GM04504 (cell line): ENCODE results near the gene ANKDD1A.

Experiments
- DNase-seq: peaks from one replicate; pipeline ENCODE4 v3.0.0-alpha.2; 2012; ENCODE audit warnings: low read depth

The ANKDD1A gene

DNA sequence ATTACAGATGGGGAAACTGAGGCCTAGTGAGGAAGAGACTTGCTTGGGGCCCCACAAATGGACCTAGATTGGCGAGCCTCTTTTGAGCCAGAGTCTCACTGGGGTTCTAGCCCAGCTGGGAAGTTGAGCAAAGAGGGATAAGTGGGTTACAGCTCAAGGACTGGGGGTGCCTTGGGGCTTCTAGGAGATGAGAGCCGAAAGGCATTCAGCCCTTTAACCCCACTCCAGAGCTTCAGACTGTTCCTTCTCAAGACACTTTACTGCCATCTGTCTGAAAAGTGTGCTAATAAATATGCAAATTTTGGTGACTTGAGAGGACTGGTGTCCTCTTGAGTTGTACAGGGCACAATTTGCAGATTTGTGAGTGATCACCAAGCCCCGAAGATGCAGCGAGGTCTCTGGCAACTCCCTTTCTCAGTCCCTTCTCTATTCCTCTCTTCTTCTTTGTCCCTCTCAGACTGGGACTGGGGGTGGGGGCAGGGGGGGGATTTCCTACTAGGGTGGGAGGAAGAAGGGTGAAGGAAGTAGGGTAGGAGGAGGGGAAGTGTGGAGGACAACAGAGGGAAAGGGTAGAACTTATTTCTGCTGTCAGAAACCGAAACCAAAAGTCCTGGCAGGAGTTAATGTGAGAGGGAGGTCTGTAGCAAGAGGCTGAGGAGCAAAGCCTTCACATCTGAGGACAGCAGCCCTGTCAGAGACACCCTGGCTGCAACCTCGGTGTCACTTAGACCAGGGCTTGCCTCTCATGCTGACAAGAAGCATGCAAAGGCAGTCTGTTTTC is 16.2 kb upstream of the ANKDD1A start:
- DNase-seq: no peak

- DNase-seq: no peak
Measured at GRCh38 chr15:64896371-64897069, 15.2 kb upstream of the ANKDD1A start.

DNA sequence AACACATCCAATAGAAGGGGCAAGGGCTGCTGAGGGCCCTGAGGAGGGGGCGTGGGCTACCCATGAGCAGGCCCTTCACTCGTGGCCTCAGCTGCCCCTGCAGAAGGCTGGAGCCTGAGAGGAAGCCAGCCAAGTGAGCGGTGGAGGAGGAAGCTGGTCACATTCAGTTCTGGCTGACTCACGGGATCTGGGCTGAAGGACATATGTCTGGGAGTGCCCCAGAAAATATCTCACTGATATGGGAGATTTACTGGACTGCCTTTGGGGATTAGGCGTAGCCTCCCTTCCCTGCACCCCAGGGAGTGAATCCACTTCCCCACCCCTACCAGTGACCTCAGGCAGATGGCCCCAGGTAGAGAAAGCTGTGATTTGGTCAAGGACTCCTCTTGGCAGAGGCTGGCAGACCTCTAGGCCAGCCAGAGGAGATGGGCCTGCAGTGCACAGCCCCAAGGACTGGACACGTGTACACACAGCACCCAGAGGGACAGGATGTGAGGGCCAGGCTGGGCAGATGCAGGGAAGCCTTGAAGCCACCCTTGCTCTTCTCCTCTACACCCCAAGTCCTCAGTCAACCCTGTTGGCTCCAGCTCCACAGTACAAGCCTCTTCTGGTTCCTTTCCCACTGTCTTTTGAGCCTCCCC is 14.2 kb upstream of the ANKDD1A start:
- DNase-seq: peak; percentile 58

DNA sequence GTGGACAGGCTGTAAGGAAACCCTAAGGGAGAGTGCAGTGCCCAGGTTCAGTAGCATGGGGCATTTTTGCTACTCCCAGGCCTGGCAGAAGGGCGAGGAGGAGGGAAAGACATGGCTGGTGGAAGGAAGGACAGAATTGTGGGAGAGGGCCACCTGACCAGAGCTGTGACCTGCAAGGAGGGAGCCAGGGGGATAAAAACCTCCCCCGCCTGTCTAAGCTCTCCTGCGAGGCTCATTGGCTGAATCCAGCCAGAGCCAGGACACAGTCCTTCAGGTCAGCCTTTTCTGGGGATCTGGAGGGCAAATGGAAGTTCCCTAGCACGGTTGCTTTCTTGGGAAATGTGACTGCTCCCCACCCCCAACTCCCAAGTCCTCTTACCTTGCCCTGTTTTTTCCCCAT is 13.3 kb upstream of the ANKDD1A start:
- no peak for DNase-seq

DNA sequence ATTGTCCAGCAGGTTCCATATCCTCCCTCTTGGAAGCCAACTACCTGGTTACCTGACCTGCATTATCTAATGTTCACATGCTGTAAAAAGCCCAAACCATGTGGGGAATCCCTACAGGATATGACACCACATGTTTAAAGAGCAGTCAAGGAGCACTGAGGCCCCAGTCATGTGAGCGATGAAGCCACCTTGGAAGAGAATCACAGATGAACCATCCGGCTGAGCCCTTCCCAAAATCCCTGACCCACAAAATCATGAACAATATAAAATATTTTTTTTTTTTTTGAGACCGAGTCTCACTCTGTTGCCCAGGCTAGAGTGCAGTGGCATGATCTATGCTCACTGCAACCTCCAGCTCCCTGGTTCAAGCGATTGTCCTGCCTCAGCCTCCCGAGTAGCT is 10.6 kb upstream of the ANKDD1A start:
- DNase-seq: no peak

GRCh38 chr15:64901914-64902313 is 9.8 kb upstream of the ANKDD1A start:
- no peak for DNase-seq

DNA sequence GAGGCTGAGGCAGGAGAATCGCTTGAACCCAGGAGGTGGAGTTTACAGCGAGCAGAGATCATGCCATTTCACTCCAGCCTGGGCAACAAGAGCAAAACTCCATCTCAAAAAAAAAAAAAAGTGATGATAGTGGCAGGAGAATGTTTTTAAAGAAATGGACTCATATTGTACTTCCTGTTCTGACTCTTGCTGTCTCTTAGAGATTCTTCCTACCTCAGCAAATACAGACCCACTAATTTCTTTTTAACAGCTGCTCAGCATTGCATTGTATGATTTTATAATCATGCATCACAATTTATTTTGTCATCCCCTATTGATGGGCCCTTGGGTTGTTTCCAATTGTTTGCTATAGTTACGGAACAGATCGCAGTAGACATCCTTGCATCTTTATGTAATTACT is 8.8 kb upstream of the ANKDD1A start:
- no peak for DNase-seq

DNA sequence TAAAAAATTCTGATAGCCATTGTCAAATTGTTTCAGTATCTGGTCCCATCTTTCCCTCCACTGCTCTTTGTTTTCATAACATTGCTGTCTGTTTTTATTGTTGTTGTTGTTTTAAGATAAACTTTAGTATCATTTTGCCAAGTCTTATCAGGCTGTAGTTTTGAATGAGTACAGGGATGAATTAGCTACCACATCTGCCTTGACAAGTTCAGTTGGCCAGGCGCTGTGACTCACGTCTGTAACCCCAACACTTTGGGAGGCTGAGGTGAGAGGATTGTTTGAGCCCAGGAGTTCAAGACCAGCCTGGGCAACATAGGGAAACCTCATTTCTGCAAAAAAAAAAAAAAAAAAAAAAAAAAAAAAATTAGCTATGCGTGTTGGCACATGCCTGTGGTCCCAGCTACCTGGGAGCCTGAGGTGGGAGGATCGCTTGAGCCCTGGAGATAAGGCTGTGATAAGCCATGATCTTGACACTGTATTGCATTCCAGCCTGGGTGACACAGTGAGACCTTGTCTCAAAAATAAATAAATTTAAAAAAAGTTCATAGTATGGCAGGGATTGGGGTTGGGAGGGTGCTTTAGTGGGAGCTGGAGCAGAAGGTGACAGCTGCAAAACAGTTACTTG is 8.3 kb upstream of the ANKDD1A start:
- DNase-seq: no peak

DNA sequence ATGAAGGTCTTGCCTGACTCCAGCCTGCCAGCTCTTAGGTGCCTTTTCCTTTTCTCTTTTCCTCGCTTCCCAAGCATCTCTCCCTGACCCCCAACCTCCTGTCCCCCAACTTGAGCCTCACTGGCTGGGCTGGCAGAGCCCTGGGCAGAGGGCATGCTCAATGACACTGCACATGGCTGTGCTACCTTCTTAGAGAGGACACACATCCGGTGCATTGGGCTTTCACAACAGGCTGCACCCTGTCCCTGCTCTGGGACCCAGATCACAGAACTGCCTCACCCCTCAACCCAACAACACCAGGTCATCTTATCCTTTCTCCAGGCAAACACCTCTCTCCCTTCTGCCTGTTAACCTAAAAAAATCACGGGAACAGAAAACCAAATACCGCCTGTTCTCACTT is 7.5 kb upstream of the ANKDD1A start:
- no peak for DNase-seq

DNA sequence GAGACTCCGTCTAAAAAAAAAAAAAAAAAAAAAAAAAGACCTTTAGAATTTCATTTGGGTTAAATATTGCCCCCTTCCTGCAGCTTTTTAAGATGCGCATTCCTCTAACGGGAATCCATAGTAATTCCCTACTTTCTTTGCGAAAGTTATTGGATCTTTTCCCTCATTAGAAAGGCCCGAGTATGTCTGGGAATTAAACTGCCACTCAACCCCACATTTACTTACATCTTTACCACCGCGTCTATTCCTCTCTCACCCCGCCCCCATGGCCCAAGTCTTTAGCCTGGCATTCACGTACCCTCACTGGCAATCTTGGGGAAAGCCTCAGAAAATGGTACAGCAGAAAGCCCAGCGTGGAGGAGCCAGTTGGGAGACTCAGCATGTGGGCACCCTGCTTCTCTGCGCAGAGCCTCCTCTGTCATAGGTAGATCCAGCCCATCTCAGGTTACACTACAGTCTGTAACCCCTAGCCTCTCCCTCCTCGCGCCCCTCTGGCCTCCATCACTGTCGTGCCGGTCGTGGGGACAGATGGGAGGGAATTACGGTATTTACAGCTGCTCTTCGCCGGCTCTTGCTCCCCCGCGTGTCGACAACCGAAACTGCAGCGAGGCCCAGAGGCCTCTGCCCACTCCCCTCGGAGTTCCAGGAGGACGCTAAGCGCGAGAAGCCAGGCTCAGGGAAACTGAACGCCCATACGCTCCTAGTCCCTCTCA is 6.4 kb upstream of the ANKDD1A start:
- DNase-seq: peak; percentile 48

- no peak for DNase-seq
Measured at GRCh38 chr15:64905941-64906340, 5.8 kb upstream of the ANKDD1A start.

- no peak for DNase-seq
Measured at GRCh38 chr15:64906402-64906801, 5.3 kb upstream of the ANKDD1A start.

GRCh38 chr15:64907991-64908390 is 3.7 kb upstream of the ANKDD1A start:
- no peak for DNase-seq

DNA sequence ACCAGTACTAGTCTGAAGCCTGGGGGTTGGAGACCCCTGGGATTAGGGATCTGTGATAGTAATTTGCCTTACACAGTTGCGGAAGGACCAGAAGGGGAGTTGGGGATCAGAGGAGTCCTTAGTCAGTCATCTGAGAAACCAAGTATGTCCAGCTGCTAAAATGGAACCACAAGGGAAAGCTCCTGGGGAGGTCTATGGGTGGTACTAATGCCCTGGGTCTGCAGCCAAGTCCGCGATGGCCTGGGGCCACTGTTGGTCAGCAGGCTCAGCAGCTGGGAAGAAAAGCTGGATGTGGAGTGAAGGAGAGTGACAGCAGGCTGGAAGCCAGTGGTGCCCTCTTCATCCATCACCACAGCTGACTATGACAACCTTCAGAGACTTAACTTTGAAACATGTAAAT is 2.2 kb upstream of the ANKDD1A start:
- DNase-seq: no peak

DNA sequence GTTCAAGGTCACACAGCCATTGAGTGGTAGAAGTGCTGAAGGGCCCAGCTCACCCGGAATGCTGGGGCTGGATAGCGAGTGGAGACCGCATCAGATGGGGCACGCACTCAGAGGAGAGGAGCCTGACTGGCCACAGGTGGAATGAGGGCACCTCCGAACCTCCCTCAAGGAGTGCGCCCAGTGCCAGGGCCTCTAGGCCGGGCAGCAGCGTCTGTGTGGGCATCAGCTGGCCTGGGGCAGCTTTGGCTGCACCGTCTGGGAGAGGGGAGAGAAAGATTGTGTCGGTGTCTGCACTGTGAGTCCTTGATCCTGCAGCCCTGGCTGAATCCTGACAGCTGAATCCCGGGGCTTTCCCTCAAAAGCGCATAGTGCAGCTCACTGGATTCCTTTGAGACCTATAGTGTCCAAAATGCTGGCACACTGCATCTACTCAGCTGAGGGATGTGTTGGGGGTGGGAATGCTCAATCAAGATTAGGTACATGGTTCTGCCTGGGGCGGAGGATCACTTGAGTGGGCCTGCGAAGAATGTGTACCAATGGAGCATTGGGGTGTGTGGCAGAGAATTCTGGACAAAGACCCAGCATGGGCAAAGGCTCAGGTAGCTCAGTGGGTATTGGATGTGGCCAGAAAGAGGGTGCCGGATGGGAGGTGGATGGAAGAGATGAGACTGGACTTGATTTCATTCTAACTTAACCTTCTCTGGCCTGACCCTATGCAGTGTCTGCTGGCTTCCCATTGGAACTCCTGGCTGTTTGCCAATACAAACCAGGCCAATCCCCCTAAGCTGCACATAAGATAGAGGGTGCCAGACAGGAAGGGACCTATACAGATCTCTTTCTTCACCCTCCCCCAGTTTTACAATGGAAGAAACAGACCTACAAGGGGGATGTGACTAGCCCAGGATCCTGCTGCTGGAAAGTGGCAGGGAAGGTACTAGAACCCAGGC is 950 bp downstream of the ANKDD1A start:
- no peak for DNase-seq

DNA sequence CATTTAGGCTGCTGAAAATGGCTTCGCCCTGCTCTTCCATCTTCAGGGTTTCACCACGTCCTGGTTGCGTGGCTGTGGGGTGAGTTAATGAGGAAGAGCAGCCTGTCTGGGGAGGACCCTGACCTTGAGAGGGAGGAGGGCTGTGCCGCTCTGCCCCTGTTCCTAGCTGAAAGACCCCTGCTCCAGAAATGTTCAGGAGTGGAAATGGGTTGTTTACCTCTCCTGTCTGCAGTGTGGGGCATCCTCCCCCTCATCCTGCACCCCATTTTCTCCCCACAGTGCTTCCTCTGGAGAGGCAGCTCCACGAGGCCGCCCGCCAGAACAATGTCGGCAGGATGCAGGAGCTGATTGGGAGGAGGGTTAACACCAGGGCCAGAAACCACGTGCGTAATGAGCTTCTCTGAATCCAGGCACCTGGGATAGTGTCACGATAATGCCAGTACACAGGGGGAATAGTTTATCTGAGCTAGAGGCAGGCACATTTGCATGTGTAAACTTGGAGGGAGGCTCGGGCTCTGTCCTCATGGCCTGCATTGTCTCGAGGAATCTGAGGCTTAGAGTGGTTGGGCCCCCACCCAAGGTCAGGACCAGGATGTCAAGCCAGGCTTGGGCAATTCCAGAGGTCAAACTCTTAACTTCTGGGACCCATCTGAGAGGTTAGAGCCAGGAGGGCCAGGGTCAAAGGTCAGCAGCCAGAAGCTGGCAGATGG is 4.0 kb downstream of the ANKDD1A start:
- DNase-seq: no peak

- DNase-seq: no peak
Measured at GRCh38 chr15:64916365-64916764, 4.7 kb downstream of the ANKDD1A start.

DNA sequence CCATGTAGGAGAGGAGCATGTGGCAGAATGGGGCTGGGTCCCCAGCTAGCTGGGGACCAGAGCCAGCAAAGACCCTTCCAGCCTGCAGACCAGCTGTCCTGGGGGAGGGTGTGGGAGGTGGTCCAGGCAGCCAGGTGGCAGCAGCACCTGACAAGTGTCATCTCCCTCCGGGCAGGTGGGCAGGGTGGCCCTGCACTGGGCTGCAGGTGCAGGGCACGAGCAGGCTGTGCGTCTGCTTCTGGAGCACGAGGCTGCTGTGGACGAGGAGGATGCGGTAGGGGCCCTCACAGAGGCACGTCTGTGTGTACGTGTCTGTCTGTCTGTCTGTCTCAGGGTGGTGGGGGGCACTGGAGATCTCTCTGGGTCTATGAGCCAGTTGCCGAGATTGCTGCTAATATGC is 5.5 kb downstream of the ANKDD1A start:
- no peak for DNase-seq

- no peak for DNase-seq
Measured at GRCh38 chr15:64919721-64920120, 8.0 kb downstream of the ANKDD1A start.

DNA sequence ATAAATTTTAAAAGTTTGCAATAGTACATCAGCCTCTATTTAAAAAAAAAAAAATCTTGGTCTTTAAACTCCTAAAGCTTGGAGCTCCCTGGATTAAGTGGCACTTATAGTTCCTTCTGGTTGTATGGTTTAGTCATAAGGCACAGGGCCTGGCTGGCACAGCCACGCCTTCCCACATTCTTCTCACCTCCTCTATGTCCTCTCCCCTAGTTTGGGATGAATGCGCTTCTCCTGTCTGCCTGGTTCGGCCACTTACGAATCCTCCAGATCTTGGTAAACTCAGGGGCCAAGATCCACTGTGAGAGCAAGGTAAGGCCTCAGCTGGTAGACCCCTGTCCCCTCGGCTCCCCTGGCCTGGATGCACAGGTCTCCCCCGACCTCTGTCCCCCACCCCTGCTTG is 10.0 kb downstream of the ANKDD1A start:
- no peak for DNase-seq
